CD4-positive, alpha-beta T cell (primary cell): ENCODE measurements around the gene L1TD1. TPM values are rescaled to one million over a fixed set of nuclear protein-coding genes. Genes with fewer than 3 reads are reported as not detected.

Source experiments
- ATAC-seq: fragments of 200-7000 bp; cut with Tn5 transposase; one replicate; pipeline ENCODE4 v1.10.0; 2022; ENCODE audit warnings: mild to moderate bottlenecking; ENCODE audit not compliant: poor library complexity
- CTCF ChIA-PET: fragments of 350-600 bp; sonication (Branson Sonifier 250); formaldehyde crosslinking; loops from one replicate; lab custom pipeline; 2021; ENCODE audit warnings: antibody characterized with exemption, inconsistent platforms; lab: Charles Lee
- POLR2A ChIA-PET: fragments of 350-600 bp; sonication (Branson Sonifier 250); formaldehyde crosslinking; loops from one replicate; lab custom pipeline; 2021; ENCODE audit warnings: antibody characterized with exemption, inconsistent platforms; lab: Charles Lee
- DNase-seq, 14 experiments: peaks; one replicate each; pipeline ENCODE4 v3.0.0-alpha.2; 2013 to 2020; ENCODE audit warnings: mixed read lengths in 2 of 14
- H3K27ac ChIP-seq, 2 donors: one replicate each; pipeline versions ENCODE4 v1.5.1 to v1.7.0; 2013; ENCODE audit warnings: low read length in 2 of 2, low read depth in 1 of 2, mild to moderate bottlenecking in 1 of 2
- H3K27me3 ChIP-seq, 2 experiments: 1 replicate in 1 of 2; 2 replicates in 1 of 2; pipeline versions ENCODE4 v1.6.1 to v1.7.0; 2013; ENCODE audit warnings: low read length in 2 of 2, control low read depth in 1 of 2, mild to moderate bottlenecking in 1 of 2, moderate library complexity in 1 of 2; ENCODE audit not compliant: insufficient read depth in 2 of 2, control insufficient read depth in 1 of 2
- H3K36me3 ChIP-seq: one replicate; pipeline ENCODE4 v1.6.1; 2013; ENCODE audit warnings: low read length, control low read depth; ENCODE audit not compliant: insufficient read depth
- H3K4me1 ChIP-seq: one replicate; pipeline ENCODE4 v1.6.1; 2013; ENCODE audit warnings: low read length, control low read depth; ENCODE audit not compliant: insufficient read depth
- H3K4me3 ChIP-seq: one replicate; pipeline ENCODE4 v1.5.1; 2013; ENCODE audit warnings: mild to moderate bottlenecking, low read length, moderate library complexity
- H3K9me3 ChIP-seq, 2 experiments: 1 replicate in 1 of 2; 2 replicates in 1 of 2; pipeline versions ENCODE4 v1.6.1 to v1.7.0; 2013; ENCODE audit warnings: low read length in 2 of 2, mild to moderate bottlenecking in 2 of 2, control low read depth in 1 of 2, moderate library complexity in 1 of 2; ENCODE audit not compliant: control insufficient read depth in 1 of 2, insufficient read depth in 1 of 2
- H3K27ac Mint-ChIP-seq: one replicate; pipeline ENCODE4 v1.8.0; 2020; ENCODE audit warnings: mixed read lengths
- H3K27me3 Mint-ChIP-seq: one replicate; pipeline ENCODE4 v1.8.0; 2021; ENCODE audit warnings: mixed read lengths
- H3K36me3 Mint-ChIP-seq: one replicate; pipeline ENCODE4 v1.8.0; 2021; ENCODE audit warnings: low read depth, mixed read lengths
- H3K4me1 Mint-ChIP-seq: one replicate; pipeline ENCODE4 v1.8.0; 2021; ENCODE audit warnings: low read depth, mixed read lengths
- H3K4me3 Mint-ChIP-seq: one replicate; pipeline ENCODE4 v1.8.0; 2020; ENCODE audit warnings: mild to moderate bottlenecking, mixed read lengths
- H3K9me3 Mint-ChIP-seq: one replicate; pipeline ENCODE4 v1.8.0; 2020; ENCODE audit warnings: mixed read lengths
- CTCF ChIP-seq: fragments of 200-600 bp; IDR thresholded peaks from one replicate; pipeline ENCODE4 v1.8.0; 2022; ENCODE audit warnings: antibody characterized with exemption, mild to moderate bottlenecking
- intact Hi-C, 2 experiments: fragments of 100-400 bp; cut with DNase I in 1 of 2; cut with micrococcal nuclease in 1 of 2; formaldehyde crosslinking; loops; one replicate each; pipeline versions ENCODE4 v1.15.1 to v1.9.0; 2023 to 2025; cut with DNase I, micrococcal nuclease
- total RNA-seq, 174 experiments: library from RNA in 2 of 174; stranded (reverse) in 2 of 174; gene quantifications; one replicate each; pipeline ENCODE4 v1.2.3 and lab custom pipeline; 2021 to 2026

L1TD1 gene
- total RNA-seq, 2 experiments from 2014 or later = 0.06 TPM; not detected in 1

- H3K27ac ChIP-seq = no peak overlapping the region
- no peak overlapping the region for H3K4me3 ChIP-seq
- ATAC-seq = no peak
- H3K9me3 ChIP-seq = no peaks in the 10 kb centered on the region
- H3K4me1 ChIP-seq = no peaks in the 10 kb centered on the region
- Mint-ChIP-seq H3K4me3 (no peak overlapping the region), H3K9me3 (no peaks in the 10 kb centered on the region), H3K27me3 (peaks cover 41% of the 10 kb centered on the region), H3K27ac (no peak overlapping the region), H3K4me1 (peaks cover 5% of the 10 kb centered on the region), H3K36me3 (no peaks in the 10 kb centered on the region)
- intact Hi-C loops = no loop called here
- no peak for DNase-seq
- H3K36me3 ChIP-seq = no peaks in the 10 kb centered on the region
- ChIA-PET POLR2A (no interaction called here), CTCF (interaction anchor here (1.1 kb wide), 1 partner anchor 22 kb away, joined by 3 read pairs; no protein-coding TSS in a partner anchor)
- TF ChIP-seq CTCF = no peak
- peaks cover 28 to 42% of the 10 kb centered on the region in 2 experiments for H3K27me3 ChIP-seq
These were observed 3.6 kb downstream of the L1TD1 start for GRCh38 chr1:62198069-62198780.

- CTCF ChIA-PET = no interaction called here
- POLR2A ChIA-PET = no interaction called here
These were observed 4.1 kb downstream of the L1TD1 start for GRCh38 chr1:62198781-62199125.

DNA sequence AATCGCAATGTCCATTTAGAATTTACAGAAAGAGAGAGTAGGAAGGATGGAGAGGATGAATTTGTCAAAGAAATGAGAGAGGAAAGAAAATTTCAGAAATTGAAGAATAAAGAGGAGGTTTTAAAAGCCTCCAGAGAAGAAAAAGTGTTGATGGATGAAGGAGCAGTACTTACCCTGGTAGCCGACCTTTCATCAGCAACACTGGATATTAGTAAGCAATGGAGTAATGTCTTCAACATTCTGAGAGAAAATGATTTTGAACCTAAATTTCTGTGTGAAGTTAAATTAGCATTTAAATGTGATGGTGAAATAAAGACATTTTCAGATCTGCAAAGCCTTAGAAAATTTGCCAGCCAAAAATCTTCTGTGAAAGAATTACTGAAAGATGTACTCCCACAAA lies 12.5 kb downstream of the L1TD1 start:
- H3K27ac Mint-ChIP-seq = no peak overlapping the region
- ATAC-seq (no peak), DNase-seq (no peak)
- intact Hi-C loops = no loop called here
- no peak for TF ChIP-seq CTCF
- no peaks in the 10 kb centered on the region for H3K36me3 ChIP-seq
- H3K9me3 Mint-ChIP-seq = peaks cover 13% of the 10 kb centered on the region
- H3K27me3 Mint-ChIP-seq = no peaks in the 10 kb centered on the region
- H3K9me3 ChIP-seq = peaks cover 7 to 14% of the 10 kb centered on the region in 2 experiments
- H3K36me3 Mint-ChIP-seq = no peaks in the 10 kb centered on the region
- H3K4me3 ChIP-seq = no peak overlapping the region
- H3K4me1 ChIP-seq = no peaks in the 10 kb centered on the region
- H3K4me3 Mint-ChIP-seq = no peak overlapping the region
- H3K27ac ChIP-seq = no peak overlapping the region
- no peaks in the 10 kb centered on the region for H3K4me1 Mint-ChIP-seq
- ChIA-PET CTCF (no interaction called here), POLR2A (no interaction called here)
- H3K27me3 ChIP-seq = peaks cover 0 to 2% of the 10 kb centered on the region in 2 experiments

More at GRCh38 chr1:62198781-62199125, 4.1 kb downstream of the L1TD1 start:
- no peak overlapping the region for H3K27ac ChIP-seq
- H3K4me1 ChIP-seq = no peaks in the 10 kb centered on the region
- DNase-seq (no peak), ATAC-seq (no peak)
- no peak overlapping the region for H3K4me3 ChIP-seq
- no peak overlapping the region for H3K27ac Mint-ChIP-seq
- intact Hi-C loops = no loop called here
- peaks cover 5% of the 10 kb centered on the region for H3K4me1 Mint-ChIP-seq
- H3K36me3 ChIP-seq = no peaks in the 10 kb centered on the region
- no peak overlapping the region for H3K4me3 Mint-ChIP-seq
- peaks cover 23 to 42% of the 10 kb centered on the region in 2 experiments for H3K27me3 ChIP-seq
- H3K9me3 ChIP-seq = no peaks in the 10 kb centered on the region
- peaks cover 37% of the 10 kb centered on the region for H3K27me3 Mint-ChIP-seq
- no peaks in the 10 kb centered on the region for H3K9me3 Mint-ChIP-seq
- H3K36me3 Mint-ChIP-seq = no peaks in the 10 kb centered on the region
- no peak for TF ChIP-seq CTCF
